ENCODE measurements around the gene HOXD12.

The HOXD12 gene

GRCh38 chr2:176093898-176094249 is 5.7 kb upstream of the HOXD12 start:
- DNase-seq, result no peak

GRCh38 chr2:176094349-176094748 is 5.2 kb upstream of the HOXD12 start:
- DNase-seq, result no peak

- DNase-seq, result no peak
Measured at GRCh38 chr2:176095421-176095820, 4.2 kb upstream of the HOXD12 start.

GRCh38 chr2:176096243-176096985 is 3.2 kb upstream of the HOXD12 start:
- DNase-seq, result peak in 1 of 3 donors; percentile 43

- peak; percentile 64 to 85 (median 80) for DNase-seq
Measured at GRCh38 chr2:176096986-176097819, 2.4 kb upstream of the HOXD12 start.

- no peak for DNase-seq
Measured at GRCh38 chr2:176097820-176098365, 1.7 kb upstream of the HOXD12 start.

- DNase-seq, result no peak
Measured at GRCh38 chr2:176098366-176099158, 1.0 kb upstream of the HOXD12 start.

- no peak for DNase-seq
Measured at GRCh38 chr2:176099159-176099727, 352 bp upstream of the HOXD12 start.

- no peak for DNase-seq
Measured at GRCh38 chr2:176100547-176101140, 1.0 kb downstream of the HOXD12 start.

- no peak for DNase-seq
Measured at GRCh38 chr2:176101216-176101830, 1.7 kb downstream of the HOXD12 start.

- DNase-seq, result no peak
Measured at GRCh38 chr2:176101842-176102241, 2.2 kb downstream of the HOXD12 start.

GRCh38 chr2:176102309-176102866 is 2.8 kb downstream of the HOXD12 start:
- no peak for DNase-seq

GRCh38 chr2:176103194-176103593 is 3.6 kb downstream of the HOXD12 start:
- DNase-seq, result no peak

GRCh38 chr2:176103742-176104315 is 4.2 kb downstream of the HOXD12 start:
- DNase-seq, result peak in 1 of 3 donors; percentile 28

GRCh38 chr2:176104316-176105077 is 4.9 kb downstream of the HOXD12 start:
- no peak for DNase-seq

- DNase-seq, result no peak
Measured at GRCh38 chr2:176105078-176105729, 5.6 kb downstream of the HOXD12 start.

GRCh38 chr2:176105730-176106580 is 6.4 kb downstream of the HOXD12 start:
- no peak for DNase-seq

Data from suppressor macrophage treated with lipopolysaccharide for 1 hour (primary cell).